WTC11 (cell line): ENCODE measurements around the gene ZMIZ1.

Source experiments
- ATF3 ChIP-seq: sonication (generic); formaldehyde crosslinking; conservative IDR thresholded peaks from 2 replicates; pipeline ENCODE4 v1.8.1; 2022; ENCODE audit warnings: mild to moderate bottlenecking, missing genetic modification reagents
- E2F5 ChIP-seq: sonication (generic); formaldehyde crosslinking; IDR thresholded peaks from 2 replicates; pipeline ENCODE4 v1.8.1; 2022; ENCODE audit warnings: mild to moderate bottlenecking, moderate library complexity, missing genetic modification reagents
- FOXP1 ChIP-seq: sonication (generic); formaldehyde crosslinking; IDR thresholded peaks from 2 replicates; pipeline ENCODE4 v1.8.0; 2022; ENCODE audit warnings: missing genetic modification reagents, mild to moderate bottlenecking, moderate library complexity, borderline replicate concordance
- NFE2L1 ChIP-seq: sonication (generic); formaldehyde crosslinking; IDR thresholded peaks from 2 replicates; pipeline ENCODE4 v1.8.1; 2023; ENCODE audit warnings: missing genetic modification reagents
- NR2C2 ChIP-seq: sonication (generic); formaldehyde crosslinking; IDR thresholded peaks from 2 replicates; pipeline ENCODE4 v1.8.0; 2022; ENCODE audit warnings: mild to moderate bottlenecking, missing genetic modification reagents
- RELA ChIP-seq: sonication (generic); formaldehyde crosslinking; IDR thresholded peaks from 2 replicates; pipeline ENCODE4 v1.8.1; 2022; ENCODE audit warnings: missing genetic modification reagents, mild to moderate bottlenecking, borderline replicate concordance
- SMAD4 ChIP-seq: sonication (generic); formaldehyde crosslinking; IDR thresholded peaks from 2 replicates; pipeline ENCODE4 v1.8.0; 2022; ENCODE audit warnings: mild to moderate bottlenecking, missing genetic modification reagents
- ZNF263 ChIP-seq: sonication (generic); formaldehyde crosslinking; IDR thresholded peaks from 2 replicates; pipeline ENCODE4 v1.8.1; 2022; ENCODE audit warnings: low read depth, mild to moderate bottlenecking, moderate library complexity, missing genetic modification reagents
- ZNF317 ChIP-seq: sonication (generic); formaldehyde crosslinking; IDR thresholded peaks from 2 replicates; pipeline ENCODE4 v1.8.1; 2023; ENCODE audit warnings: low read depth, mild to moderate bottlenecking, moderate library complexity, missing genetic modification reagents, borderline replicate concordance
- TF ChIP-seq, protein P1 (sequence below): fragments of 200-600 bp; IDR thresholded peaks from 2 replicates; pipeline ENCODE4 v1.8.0; 2022; ENCODE audit warnings: antibody characterized with exemption

DNA sequence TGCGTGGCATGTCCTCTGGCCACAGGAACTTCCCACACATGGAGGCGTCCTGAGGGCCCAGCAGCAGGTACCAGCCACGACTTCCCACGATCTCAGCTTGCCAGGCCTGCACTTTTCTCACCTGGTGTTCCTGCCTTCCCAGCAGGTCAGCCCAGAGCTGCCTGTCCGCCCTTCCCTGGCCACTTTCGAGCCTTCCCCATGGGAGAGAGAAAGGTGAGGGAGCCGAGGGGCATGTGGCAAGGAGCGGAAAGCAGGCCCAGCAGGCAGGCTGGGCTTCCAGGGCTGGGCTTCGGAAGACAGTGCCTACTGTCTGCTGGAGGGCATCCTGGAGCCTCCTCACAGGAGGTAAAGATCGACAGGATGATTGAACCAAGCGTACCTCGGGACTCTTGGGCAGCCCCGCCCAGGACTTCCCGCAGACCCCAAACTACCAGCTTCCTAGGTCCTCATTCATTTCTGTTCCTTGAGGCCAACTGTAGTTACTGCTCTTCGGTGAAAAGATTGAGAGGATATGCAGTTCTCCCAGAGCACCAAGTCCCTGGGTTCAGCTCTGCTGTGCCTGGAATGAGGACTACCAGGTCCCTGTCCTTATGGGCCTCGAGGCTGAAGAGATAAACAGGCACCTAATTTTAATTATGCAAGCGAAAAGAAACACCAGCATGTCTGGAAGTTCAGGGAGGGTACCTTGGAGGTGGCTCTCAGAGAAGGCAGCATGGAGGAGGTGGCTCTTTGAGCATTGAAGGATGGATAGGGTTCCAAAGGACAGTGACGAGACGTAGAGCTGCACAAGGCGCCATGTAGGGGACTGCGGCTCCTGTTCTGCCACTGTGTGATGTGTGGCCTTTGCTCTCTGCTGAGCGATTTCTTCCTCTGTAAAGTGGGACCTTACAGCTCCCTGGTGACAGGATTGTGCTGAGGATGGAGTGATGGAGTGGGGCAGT lies 87.8 kb downstream of the ZMIZ1 start:
- TF ChIP-seq, protein P1, sequence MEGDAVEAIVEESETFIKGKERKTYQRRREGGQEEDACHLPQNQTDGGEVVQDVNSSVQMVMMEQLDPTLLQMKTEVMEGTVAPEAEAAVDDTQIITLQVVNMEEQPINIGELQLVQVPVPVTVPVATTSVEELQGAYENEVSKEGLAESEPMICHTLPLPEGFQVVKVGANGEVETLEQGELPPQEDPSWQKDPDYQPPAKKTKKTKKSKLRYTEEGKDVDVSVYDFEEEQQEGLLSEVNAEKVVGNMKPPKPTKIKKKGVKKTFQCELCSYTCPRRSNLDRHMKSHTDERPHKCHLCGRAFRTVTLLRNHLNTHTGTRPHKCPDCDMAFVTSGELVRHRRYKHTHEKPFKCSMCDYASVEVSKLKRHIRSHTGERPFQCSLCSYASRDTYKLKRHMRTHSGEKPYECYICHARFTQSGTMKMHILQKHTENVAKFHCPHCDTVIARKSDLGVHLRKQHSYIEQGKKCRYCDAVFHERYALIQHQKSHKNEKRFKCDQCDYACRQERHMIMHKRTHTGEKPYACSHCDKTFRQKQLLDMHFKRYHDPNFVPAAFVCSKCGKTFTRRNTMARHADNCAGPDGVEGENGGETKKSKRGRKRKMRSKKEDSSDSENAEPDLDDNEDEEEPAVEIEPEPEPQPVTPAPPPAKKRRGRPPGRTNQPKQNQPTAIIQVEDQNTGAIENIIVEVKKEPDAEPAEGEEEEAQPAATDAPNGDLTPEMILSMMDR: no peak
- TF ChIP-seq FOXP1: no peak
- TF ChIP-seq SMAD4 (CRISPR knock-in tag): no peak
- TF ChIP-seq ATF3: no peak
- TF ChIP-seq RELA (CRISPR knock-in tag): no peak
- no peak for TF ChIP-seq NR2C2
- TF ChIP-seq ZNF263: no peak
- TF ChIP-seq E2F5 (CRISPR knock-in tag): no peak
- TF ChIP-seq ZNF317: no peak
- no peak for TF ChIP-seq NFE2L1 (CRISPR knock-in tag)
